SK-N-MC (cell line): Measurements from ENCODE around the gene SLC25A22.

ENCODE experiments used
- EZH2 ChIP-seq: fragments of 200-600 bp; sonication (generic); IDR thresholded peaks from one replicate; pipeline ENCODE4 v1.6.1; 2017; ENCODE audit warnings: antibody characterized with exemption
- FOXP2 ChIP-seq: optimal IDR thresholded peaks from 2 replicates; pipeline ENCODE3; 2011; ENCODE audit warnings: mild to moderate bottlenecking, moderate library complexity; ENCODE audit not compliant: insufficient read depth; ENCODE audit errors: extremely low read length, control extremely low read depth

DNA sequence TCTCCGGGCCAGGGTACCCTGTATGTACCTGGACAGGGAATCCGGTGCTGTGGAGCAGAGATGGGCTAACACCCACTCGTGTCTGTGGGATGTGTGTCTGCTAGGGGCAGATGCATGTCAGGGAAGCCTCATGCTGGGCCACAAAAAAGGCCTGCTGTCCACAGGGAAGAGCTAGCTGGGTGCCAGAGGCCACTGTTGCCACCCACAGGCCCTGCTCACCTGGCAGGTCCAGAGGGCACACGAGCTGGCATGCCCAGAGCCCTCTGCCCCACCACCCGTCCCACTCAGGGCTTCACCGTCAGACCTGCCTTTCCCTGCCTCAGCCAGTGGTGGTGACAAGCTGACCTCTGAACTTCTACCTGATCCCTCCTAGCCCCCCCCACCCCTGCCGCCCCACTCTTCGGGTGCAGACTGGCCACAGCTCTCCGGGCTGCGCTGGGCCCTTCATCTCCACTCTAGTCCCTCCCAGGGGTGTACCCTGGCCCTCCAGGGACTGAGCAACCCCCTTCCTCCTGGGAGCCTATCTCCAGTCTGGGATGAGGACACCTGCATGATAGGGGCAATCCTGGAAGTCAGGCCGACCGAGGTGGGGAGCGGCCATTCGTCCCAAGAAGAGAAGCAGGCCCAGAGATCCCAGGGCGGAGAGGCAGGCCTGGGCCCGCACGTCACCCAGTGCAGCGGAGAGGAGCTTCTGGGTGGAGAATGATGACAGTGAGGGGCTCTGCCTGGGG lies 1.4 kb downstream of the SLC25A22 start:
- TF ChIP-seq EZH2: no peak
- TF ChIP-seq FOXP2: no peak
